ENCODE results near the gene NDOR1.

DNA sequence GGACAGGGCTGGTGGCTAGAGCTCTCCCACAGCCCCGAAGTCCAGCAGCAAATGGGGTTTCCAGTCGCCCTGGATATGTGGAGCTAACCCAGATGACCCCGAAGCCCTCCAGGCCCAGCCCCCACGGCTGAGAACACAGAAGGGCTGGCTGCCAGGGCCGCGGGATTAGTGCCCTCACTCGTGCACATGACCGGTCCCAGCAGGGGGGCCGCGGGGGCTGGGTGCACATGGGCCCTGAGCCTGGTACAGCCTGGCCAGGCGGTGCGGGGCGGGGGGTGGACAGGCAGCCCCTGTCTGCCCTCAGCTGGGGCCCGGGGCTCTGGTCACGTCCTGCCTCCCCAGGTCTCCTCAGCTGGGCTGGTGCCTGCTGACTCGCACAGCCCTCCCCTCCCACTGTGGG lies 11.1 kb upstream of the NDOR1 start:
- no peak for TF ChIP-seq CTCF (IDR thresholded peaks at IDR 0.05)
- TF ChIP-seq POLR2A (IDR thresholded peaks at IDR 0.05), result no peak
- no peak for TF ChIP-seq POLR2AphosphoS5 (IDR thresholded peaks at IDR 0.05)
- no peak for TF ChIP-seq EP300 (IDR thresholded peaks at IDR 0.05)
